GM18505 (cell line): ENCODE measurements around the gene ZNFX1.
"Not testable (repeated sequence)": the region's sequence is repeated elsewhere in the genome, so short reads cannot be mapped to it uniquely, and the experiment has no call there.

Source experiments
- ATAC-seq: cut with Tn5 transposase; IDR thresholded peaks from one replicate; pipeline ENCODE4 v1.9.1; 2021; ENCODE audit not compliant: unreplicated experiment
- POLR2A ChIP-seq: IDR thresholded peaks from 4 replicates; pipeline ENCODE4 v1.6.1; 2011; ENCODE audit warnings: borderline replicate concordance; ENCODE audit not compliant: insufficient read depth, insufficient read length; ENCODE audit errors: extremely low read depth

Gene ZNFX1

GRCh38 chr20:49310705-49311104 is 32.8 kb upstream of the ZNFX1 start:
- TF ChIP-seq POLR2A, result no peak
- no peak for ATAC-seq

DNA sequence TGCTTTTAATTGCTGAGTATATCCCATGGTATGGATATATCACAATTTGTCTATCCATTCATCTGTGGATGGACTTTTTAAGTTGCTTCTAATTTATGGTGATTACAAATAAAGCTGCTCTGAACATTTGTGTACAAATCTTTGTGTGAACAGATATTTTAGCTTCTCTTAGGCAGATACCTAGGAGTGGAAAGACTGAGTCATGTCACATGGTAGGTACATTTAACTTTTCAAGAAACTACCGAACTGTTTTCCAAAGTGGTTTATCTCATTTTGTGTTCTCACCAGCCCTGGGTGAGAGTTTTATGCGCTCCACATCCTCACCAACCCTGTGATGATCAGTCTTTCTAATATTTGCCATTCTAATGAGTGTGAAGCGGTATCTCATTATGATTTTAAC is 31.0 kb upstream of the ZNFX1 start:
- ATAC-seq, result no peak

DNA sequence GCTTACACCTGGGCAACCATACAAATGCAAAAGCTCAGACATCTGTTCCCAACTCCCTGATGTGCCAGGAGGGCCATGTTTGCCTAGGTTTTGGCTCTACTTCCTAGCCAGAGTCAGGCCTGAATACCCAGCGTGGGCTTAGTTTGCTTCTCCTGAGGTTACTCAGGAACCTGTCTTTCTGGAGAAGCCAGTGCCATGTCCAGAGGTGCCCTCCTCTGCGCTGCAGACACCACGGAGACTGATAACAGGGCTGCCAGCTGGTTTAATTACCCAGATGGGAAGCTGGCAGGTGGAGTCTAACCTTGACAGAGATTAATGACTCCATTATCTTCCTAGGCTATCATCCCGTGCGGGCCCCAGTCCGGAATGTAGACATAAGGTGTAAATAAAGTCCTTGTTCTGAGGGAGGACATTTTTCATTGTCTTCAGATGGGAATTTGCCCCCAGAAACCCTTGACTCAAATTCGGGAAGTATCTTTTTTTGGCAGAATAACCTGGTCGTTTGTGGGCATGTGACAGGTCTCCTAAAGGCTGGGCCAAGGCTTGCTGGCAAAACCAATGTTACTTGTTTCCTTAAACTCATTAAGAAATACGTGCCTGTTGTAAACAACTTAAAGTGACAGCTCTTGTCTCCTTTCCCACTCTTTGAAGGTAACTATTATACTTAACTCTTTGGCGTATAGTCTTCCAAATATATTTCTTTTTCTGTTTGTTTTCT is 29.2 kb upstream of the ZNFX1 start:
- TF ChIP-seq POLR2A, result no peak
- ATAC-seq, result no peak

More for the DNA sequence above, 31.0 kb upstream of the ZNFX1 start:
- no peak for TF ChIP-seq POLR2A

DNA sequence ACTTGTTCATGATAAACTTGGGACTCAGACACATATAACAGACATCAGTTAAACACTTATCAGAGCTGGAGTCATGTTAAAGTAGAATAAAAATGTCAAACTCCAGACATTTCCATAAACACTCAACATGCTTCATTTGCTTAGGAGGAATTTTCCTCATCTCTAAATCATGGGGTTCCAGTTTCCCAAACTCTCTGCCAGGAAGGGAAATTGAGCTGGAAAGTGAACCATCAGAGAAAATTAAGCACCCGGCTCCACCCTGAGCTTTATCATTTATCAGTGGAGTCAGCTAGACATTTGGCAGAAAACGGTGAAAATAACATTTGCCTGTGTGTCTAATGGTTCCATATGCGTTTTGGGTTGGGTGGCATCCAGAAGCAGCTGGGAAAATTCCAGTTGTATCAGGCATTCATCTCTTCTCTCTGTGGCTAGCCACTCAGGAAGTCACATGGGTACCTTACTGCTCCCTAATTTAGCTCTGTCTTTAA is 25.3 kb upstream of the ZNFX1 start:
- no peak for TF ChIP-seq POLR2A
- ATAC-seq, result no peak

DNA sequence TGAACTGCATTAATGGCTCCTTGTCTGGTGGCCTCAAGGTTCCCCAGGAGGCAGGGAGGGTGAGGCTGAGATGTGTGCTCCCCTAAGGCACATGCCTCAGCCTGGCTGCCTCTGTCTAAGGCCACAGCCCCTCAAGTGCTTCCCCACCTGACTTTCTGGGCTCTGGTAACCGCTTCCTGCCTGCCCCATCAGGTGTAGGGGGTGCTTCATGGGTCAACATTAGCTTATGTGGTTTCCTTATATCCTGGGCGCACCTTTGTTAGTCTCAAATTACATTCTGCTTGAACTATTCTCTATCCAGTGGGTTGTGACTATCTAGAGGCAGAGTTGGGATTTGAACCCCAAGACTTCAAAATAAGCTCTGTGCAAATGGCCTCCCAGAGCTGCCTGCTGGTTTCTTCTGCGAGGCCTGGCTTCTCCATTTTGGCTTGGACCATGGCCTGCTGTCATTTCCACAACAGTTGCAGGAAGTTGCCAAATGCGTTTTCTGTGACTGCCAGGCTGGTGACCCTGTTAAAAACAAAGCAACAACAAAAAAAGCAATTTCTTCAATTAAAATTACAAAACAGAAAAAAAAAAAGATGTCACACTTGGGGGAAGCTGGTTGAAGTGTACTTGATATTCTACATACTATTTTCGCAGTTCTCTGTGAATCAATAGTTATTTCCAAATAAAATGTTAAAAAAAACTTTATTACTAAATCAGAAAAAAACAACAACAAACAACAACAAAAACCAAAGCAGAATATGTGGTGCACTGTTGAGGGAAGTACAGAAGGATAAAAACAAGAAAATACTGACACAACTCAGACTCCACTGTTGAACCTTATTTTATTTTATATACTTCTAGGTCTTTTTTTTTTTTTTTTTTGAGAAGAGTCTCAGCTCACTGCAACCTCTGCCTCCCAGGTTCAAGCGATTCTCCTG is 20.0 kb upstream of the ZNFX1 start:
- no peak for TF ChIP-seq POLR2A
- no peak for ATAC-seq

- ATAC-seq, result not testable (repeated sequence)
Observed at GRCh38 chr20:49294002-49294654, 16.3 kb upstream of the ZNFX1 start.

GRCh38 chr20:49293122-49293521 is 15.3 kb upstream of the ZNFX1 start:
- no peak for TF ChIP-seq POLR2A
- no peak for ATAC-seq

- no peak for ATAC-seq
- no peak for TF ChIP-seq POLR2A
Observed at GRCh38 chr20:49292010-49292409, 14.2 kb upstream of the ZNFX1 start.

DNA sequence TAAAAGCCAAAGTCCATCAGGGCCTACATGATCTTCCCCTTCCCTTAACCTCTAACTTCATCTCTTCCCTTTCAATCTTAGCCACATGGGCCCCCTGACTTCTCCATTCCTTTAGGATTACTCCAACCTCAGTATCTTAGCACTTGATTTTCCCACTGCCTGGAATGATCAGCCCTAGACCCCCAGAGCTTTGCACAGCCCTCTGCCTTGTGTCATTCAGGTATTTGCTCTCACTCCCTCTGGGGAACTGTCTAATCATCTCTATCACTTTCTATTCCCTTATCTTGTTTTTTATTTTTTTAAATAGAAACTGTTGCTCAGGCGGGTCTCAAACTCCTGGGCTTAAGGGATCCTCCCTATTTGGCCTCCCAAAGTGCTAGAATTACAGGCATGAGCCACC is 13.3 kb upstream of the ZNFX1 start:
- TF ChIP-seq POLR2A, result no peak
- no peak for ATAC-seq

DNA sequence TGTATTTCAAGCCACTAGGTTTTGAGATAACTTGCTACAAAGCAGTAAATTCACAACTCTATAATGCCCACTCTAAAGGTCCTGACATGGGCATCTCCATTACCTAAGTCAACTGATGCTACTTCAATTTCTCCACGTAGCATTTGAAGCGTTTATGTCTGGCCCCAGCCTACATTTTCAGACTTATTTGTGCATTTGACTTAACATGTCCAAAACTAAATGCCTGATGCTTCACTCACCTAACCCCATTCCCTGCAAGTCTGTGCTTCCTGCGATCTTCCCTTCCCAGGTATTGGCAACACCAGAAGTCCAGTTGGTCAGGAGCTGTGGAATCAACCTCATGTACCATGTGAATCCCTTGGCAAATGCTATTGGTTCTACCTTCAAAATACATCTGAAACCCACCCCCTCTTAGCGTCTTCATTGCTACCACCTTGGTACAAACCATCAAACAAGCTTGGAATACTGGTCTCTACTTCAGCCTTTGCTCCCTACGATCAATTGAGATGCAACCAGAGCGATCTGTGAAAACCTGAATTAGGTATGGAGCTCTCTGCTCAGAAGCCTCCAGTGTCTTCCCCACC is 12.8 kb upstream of the ZNFX1 start:
- ATAC-seq, result no peak
- no peak for TF ChIP-seq POLR2A

DNA sequence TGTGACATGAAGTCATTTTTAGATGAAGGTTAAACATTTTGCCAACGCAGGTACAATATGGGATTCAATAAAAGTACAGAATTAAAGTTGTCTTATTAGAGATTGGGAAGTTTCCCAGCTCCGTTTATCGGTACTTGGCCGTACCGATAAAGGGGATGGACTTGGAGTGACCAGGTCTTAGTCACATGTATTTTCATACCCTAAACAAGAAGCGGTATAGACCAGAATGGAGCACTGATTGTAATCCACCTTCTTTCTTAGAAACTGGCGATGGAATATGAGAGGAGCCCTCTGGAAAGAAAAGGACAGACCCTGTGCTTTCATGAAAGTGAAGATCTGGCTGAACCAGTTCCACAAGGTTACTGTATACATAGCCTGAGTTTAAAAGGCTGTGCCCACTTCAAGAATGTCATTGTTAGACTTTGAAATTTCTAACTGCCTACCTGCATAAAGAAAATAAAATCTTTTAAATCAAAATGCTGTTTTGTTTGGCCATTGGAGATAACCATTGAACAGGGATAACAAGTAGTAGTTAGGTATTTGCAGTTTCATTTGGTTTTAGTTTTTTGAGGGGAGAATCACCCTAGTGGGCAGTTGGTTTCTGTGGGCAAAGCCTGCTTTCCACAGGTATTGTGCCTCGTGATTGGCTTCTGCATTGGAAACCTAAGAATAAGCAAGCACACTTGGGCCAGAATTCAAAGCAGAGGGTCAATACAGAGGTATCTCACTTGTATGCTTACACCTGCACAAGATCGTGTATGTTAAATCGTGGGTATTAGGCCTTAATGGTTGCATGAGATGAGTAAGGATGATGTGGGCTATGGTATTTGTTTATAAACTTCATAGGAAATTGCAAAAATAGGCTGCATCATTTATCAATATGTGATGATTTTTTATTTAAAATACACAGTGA is 11.2 kb upstream of the ZNFX1 start:
- peak; percentile 35 for TF ChIP-seq POLR2A

GRCh38 chr20:49288250-49288751 is 10.4 kb upstream of the ZNFX1 start:
- TF ChIP-seq POLR2A, result no peak
- ATAC-seq, result no peak

More for the DNA sequence above, 11.2 kb upstream of the ZNFX1 start:
- ATAC-seq, result no peak
